Measurements from ENCODE around the gene MECP2. TPM values are rescaled to one million over a fixed set of nuclear protein-coding genes. Genes with fewer than 3 reads are reported as not detected.
A peak's percentile ranks its signal among the peaks of the same experiment; 100 is the strongest.

Gene MECP2
- total and polyA plus RNA-seq, 4 experiments from 2014 or later, result 9.5 to 108 (median 65.0) TPM

DNA sequence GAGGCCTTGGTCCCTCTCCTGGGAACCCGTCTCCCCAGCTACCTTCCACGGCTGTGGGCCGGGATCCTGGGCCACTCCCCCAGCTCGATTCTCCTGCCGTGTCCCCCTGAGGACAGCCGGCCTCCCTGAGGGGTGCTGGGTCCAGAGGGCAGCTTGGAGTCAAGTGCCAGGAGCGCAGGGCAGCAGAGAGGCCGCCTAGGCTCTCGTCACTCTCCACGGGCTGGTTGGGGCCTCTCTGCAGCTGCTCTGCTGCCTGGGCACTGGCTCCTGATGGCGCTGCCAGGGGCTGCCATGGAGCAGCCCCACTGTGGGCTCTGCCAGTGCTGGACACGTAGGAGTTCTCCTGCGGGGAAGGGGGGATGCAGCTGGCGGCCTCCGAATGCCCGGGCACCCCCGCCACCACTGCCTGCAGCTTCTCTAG lies 84.5 kb downstream of the MECP2 start:
- H3K36me3 ChIP-seq (ENCODE audit: insufficient read depth, low read length), result peaks cover 5% of the 10 kb centered on the region
- H3K27ac ChIP-seq (ENCODE audit: low read depth, low read length), result no peak overlapping the region
- peaks cover 7 to 19% of the 10 kb centered on the region in 2 donors for H3K36me3 Mint-ChIP-seq
- H3K4me1 ChIP-seq (ENCODE audit: insufficient read depth, low read length), result peaks cover 10% of the 10 kb centered on the region
- H3K27me3 ChIP-seq (ENCODE audit: insufficient read depth, low read length), result no peaks in the 10 kb centered on the region
- DNase-seq, result no peak
- no peaks in the 10 kb centered on the region for H3K27me3 Mint-ChIP-seq
- H3K4me3 Mint-ChIP-seq, result no peak overlapping the region
- ChIA-PET POLR2A (ENCODE audit: partially characterized antibody) (interaction anchor here (0.9 to 3.6 kb wide), 6 partner anchors 11 to 472 kb away, joined by 3 to 26 read pairs (median 3); partner anchors contain the start of genes HCFC1 and TMEM187), CTCF (ENCODE audit: partially characterized antibody) (interaction anchor here (0.8 to 2.8 kb wide), 17 partner anchors 8 to 531 kb away, joined by 3 to 18 read pairs (median 4); no protein-coding TSS in a partner anchor)
- no peaks in the 10 kb centered on the region for H3K9me3 ChIP-seq (ENCODE audit: control insufficient read depth in 1 of 2, low read length in 2 of 2)
- no peak overlapping the region for H3K27ac Mint-ChIP-seq
- intact Hi-C loops (cut with micrococcal nuclease), result loop anchor here (1.0 to 5.0 kb wide), 5 partner anchors 11 to 522 kb away; partner anchors contain the start of genes HCFC1 and TMEM187
- peaks cover 2 to 17% (median 4%) of the 10 kb centered on the region in 4 donors for H3K4me1 Mint-ChIP-seq
- no peak overlapping the region for H3K4me3 ChIP-seq (ENCODE audit: low read length in 2 of 2)
- no peaks in the 10 kb centered on the region for H3K9me3 Mint-ChIP-seq

DNA sequence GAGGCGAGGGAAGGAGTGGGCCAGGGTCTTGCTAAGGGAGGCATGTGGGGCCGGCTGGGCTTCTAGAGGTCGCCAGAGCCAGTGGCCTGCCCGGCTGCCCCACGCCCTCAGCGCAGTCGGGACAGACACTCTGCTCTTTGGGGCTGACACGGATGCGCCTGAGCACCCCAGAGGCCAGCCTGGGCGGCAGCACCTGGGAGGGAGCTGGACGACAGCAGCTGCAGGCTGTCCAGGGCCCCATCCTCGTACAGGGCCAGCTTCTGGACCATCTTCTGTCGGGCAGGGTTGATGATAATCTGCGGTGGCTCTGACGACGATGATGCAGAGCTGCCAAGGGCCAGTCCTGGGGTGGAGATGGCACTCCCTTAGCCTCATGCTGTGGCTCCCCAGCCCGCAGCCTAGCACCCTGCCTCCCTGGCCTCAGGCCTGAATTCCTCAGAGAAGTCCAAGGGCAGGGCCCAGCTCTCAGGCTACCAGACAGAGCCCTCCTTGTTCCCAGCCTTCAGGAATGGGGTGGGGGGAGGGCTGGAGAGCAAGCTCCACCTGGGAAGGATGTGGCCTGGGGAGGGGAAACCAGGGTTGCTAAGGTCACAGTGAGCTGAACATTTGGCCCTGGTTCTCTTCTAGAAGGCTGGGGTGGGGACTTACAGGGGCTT lies 85.1 kb downstream of the MECP2 start:
- H3K9me3 ChIP-seq (ENCODE audit: control insufficient read depth in 1 of 2, low read length in 2 of 2), result no peaks in the 10 kb centered on the region
- H3K9me3 Mint-ChIP-seq, result no peaks in the 10 kb centered on the region
- intact Hi-C loops (cut with micrococcal nuclease), result loop anchor here (2.0 to 5.0 kb wide), 2 partner anchors 40 to 522 kb away; partner anchors contain the start of genes HCFC1 and TMEM187
- ChIA-PET POLR2A (ENCODE audit: partially characterized antibody) (interaction anchor here (0.9 to 3.6 kb wide), 4 partner anchors 31 to 473 kb away, joined by 3 to 26 read pairs (median 3); partner anchors contain the start of genes HCFC1 and TMEM187), CTCF (ENCODE audit: partially characterized antibody) (interaction anchor here (0.8 to 2.8 kb wide), 12 partner anchors 10 to 520 kb away, joined by 3 to 18 read pairs (median 4); no protein-coding TSS in a partner anchor)
- no peaks in the 10 kb centered on the region for H3K27me3 Mint-ChIP-seq
- H3K27ac Mint-ChIP-seq, result no peak overlapping the region
- H3K36me3 Mint-ChIP-seq, result peaks cover 12 to 20% of the 10 kb centered on the region in 2 donors
- no peak for DNase-seq
- H3K4me1 Mint-ChIP-seq, result peaks cover 1 to 17% (median 6%) of the 10 kb centered on the region in 4 donors
- H3K4me1 ChIP-seq (ENCODE audit: insufficient read depth, low read length), result peaks cover 7% of the 10 kb centered on the region
- no peak overlapping the region for H3K4me3 ChIP-seq (ENCODE audit: low read length in 2 of 2)
- H3K27ac ChIP-seq (ENCODE audit: low read depth, low read length), result no peak overlapping the region
- H3K36me3 ChIP-seq (ENCODE audit: insufficient read depth, low read length), result peaks cover 5% of the 10 kb centered on the region
- no peaks in the 10 kb centered on the region for H3K27me3 ChIP-seq (ENCODE audit: insufficient read depth, low read length)
- H3K4me3 Mint-ChIP-seq, result no peak overlapping the region

DNA sequence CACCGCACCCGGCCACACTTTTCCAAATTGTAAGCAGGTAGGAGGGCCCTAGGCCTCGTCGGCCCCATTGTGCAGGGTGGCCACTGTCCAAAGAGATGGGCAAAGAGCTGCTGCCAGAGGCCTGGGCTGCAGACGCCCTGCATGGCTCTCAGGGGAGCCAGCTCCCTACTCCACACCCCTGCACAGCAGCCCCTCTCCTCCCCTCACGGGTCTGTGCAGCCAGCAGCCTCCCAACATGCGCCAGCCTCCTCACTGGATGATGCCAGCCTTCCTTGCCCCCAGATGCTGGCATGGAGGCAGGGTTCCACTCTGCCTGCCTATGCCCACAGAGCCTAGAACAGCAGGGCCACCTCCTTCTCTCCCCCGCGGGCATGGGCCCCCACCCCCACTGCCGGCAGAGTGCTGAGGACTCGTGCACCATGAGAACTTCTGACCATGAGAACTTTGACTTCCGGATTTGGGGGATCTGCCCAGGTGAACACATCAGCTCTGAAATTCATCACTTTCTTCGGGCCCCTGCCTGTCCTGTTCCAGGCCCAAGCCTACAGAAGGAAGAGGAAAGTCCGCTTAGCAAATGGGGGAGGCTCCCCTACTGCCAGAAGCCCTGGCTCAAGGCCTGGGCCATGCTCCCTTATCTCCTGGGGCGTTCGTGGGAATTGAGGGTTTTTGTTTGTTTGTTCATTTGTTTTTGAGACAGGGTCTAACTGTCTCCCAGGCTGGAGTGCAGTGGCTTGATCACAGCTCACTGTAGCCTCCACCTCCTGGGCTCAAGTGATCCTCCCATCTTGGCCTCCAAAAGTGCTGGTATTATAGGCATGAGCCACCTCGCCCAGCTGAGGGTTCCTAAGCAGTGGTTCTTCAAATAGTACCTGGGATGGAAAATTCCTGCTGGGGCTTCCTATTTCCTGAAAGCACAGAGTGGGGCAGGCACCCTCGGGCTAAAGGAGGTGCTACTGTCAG lies 85.9 kb downstream of the MECP2 start:
- no peak for DNase-seq
- Mint-ChIP-seq H3K27me3 (no peaks in the 10 kb centered on the region), H3K36me3 (peaks cover 12 to 20% of the 10 kb centered on the region in 2 donors), H3K4me1 (peaks cover 1 to 17% (median 6%) of the 10 kb centered on the region in 4 donors), H3K4me3 (no peak overlapping the region), H3K27ac (no peak overlapping the region), H3K9me3 (no peaks in the 10 kb centered on the region)
- ChIA-PET CTCF (ENCODE audit: partially characterized antibody) (interaction anchor here (1.2 to 2.0 kb wide), 4 partner anchors 9 to 79 kb away, joined by 3 to 6 read pairs (median 4); no protein-coding TSS in a partner anchor), POLR2A (ENCODE audit: partially characterized antibody) (interaction anchor here (3.6 kb wide), 1 partner anchor 39 kb away, joined by 26 read pairs; the partner anchor contains the start of genes HCFC1 and TMEM187)
- H3K36me3 ChIP-seq (ENCODE audit: insufficient read depth, low read length), result no peaks in the 10 kb centered on the region
- H3K4me3 ChIP-seq (ENCODE audit: low read length in 2 of 2), result no peak overlapping the region
- no peaks in the 10 kb centered on the region for H3K27me3 ChIP-seq (ENCODE audit: insufficient read depth, low read length)
- H3K27ac ChIP-seq (ENCODE audit: low read depth, low read length), result no peak overlapping the region
- intact Hi-C loops (cut with micrococcal nuclease), result loop anchor here (2.0 to 5.0 kb wide), 2 partner anchors 39 to 523 kb away; partner anchors contain the start of genes HCFC1 and TMEM187
- H3K9me3 ChIP-seq (ENCODE audit: control insufficient read depth in 1 of 2, low read length in 2 of 2), result no peaks in the 10 kb centered on the region
- peaks cover 7% of the 10 kb centered on the region for H3K4me1 ChIP-seq (ENCODE audit: insufficient read depth, low read length)

DNA sequence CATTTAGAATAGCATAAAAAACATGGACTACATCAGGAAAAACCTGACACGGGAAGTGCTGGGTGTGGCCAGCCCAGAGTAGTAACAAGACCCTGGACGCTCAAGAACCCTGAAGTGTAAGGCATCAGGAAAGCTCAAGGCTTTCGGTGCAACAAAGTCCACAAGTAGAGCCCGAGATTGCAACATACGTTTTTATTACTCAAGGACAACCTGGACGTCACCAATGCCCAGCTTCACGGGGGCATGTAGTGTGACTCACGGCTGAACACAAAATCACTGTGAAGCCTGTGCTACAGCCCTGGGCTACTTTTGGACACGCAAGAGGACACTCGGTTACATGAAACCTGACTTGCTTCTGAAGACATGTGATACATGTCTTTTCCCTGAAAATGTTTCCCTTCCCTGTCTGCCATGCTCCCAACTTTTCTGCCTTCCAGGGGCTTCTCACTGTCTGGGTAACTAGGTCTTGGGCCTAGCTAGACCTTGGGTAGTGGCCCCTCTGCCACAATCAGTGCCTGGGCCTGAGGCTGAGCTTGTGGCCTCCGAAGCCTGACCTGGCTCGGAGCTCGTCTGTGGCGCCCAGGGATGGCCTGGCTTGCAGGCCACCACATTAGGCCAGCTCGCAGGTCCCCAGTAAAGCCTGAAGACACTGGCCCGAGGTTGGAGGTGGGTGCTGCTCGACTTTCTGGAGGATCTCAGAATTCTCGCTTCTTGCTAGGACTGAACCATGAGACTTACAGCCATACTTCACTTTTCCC lies 87.0 kb downstream of the MECP2 start:
- POLR2A ChIA-PET (ENCODE audit: partially characterized antibody), result no interaction called here
- no peak for DNase-seq
- H3K9me3 ChIP-seq (ENCODE audit: control insufficient read depth in 1 of 2, low read length in 2 of 2), result no peaks in the 10 kb centered on the region
- Mint-ChIP-seq H3K4me1 (peaks cover 0 to 12% (median 5%) of the 10 kb centered on the region in 4 donors), H3K9me3 (peaks cover 0 to 1% (median 0%) of the 10 kb centered on the region in 8 donors), H3K27me3 (no peaks in the 10 kb centered on the region), H3K27ac (no peak overlapping the region), H3K36me3 (peaks cover 8 to 15% of the 10 kb centered on the region in 2 donors), H3K4me3 (no peak overlapping the region)
- no peaks in the 10 kb centered on the region for H3K36me3 ChIP-seq (ENCODE audit: insufficient read depth, low read length)
- no peak overlapping the region for H3K27ac ChIP-seq (ENCODE audit: low read depth, low read length)
- H3K4me1 ChIP-seq (ENCODE audit: insufficient read depth, low read length), result peaks cover 7% of the 10 kb centered on the region
- CTCF ChIA-PET (ENCODE audit: partially characterized antibody), result interaction anchor here (1.6 kb wide), 1 partner anchor 29 kb away, joined by 3 read pairs; no protein-coding TSS in a partner anchor
- H3K4me3 ChIP-seq (ENCODE audit: low read length in 2 of 2), result no peak overlapping the region
- intact Hi-C loops (cut with micrococcal nuclease), result loop anchor here (5.0 kb wide), 1 partner anchor 38 kb away; the partner anchor contains the start of genes HCFC1 and TMEM187
- no peaks in the 10 kb centered on the region for H3K27me3 ChIP-seq (ENCODE audit: insufficient read depth, low read length)

DNA sequence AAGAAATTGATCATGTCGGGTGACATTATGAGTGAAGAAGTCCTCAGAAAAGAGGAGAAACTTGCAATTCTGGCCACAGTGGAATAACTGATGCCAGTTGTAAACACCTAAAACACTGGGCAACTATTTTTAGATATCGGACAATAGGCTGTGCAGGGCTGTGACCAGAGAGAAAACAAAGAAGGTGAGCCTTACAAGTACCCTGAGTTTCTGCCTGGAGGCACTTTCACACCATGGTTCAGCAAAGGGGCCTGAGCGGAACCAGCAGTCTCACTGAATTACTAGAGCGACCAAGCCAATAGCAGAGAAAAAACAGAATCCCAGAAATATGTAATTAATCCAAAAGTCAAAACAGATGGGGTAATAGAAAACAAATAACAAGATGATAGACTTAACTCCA lies 89.0 kb downstream of the MECP2 start:
- no peaks in the 10 kb centered on the region for H3K27me3 Mint-ChIP-seq
- Histone ChIP-seq H3K4me1 (ENCODE audit: insufficient read depth, low read length) (peaks cover 3% of the 10 kb centered on the region), H3K9me3 (ENCODE audit: control insufficient read depth in 1 of 2, low read length in 2 of 2) (no peaks in the 10 kb centered on the region), H3K27ac (ENCODE audit: low read depth, low read length) (no peak overlapping the region), H3K27me3 (ENCODE audit: insufficient read depth, low read length) (no peaks in the 10 kb centered on the region), H3K4me3 (ENCODE audit: low read length in 2 of 2) (no peak overlapping the region), H3K36me3 (ENCODE audit: insufficient read depth, low read length) (no peaks in the 10 kb centered on the region)
- no peak overlapping the region for H3K4me3 Mint-ChIP-seq
- H3K36me3 Mint-ChIP-seq, result peaks cover 8% of the 10 kb centered on the region in 2 donors
- peaks cover 0 to 5% (median 3%) of the 10 kb centered on the region in 4 donors for H3K4me1 Mint-ChIP-seq
- CTCF ChIA-PET (ENCODE audit: partially characterized antibody), result no interaction called here
- intact Hi-C loops (cut with micrococcal nuclease), result no loop called here
- H3K9me3 Mint-ChIP-seq, result peaks cover 0 to 1% (median 0%) of the 10 kb centered on the region in 8 donors
- POLR2A ChIA-PET (ENCODE audit: partially characterized antibody), result no interaction called here
- peak overlapping the region in 1 of 7 donors; percentile 39 for H3K27ac Mint-ChIP-seq
- no peak for DNase-seq

DNA sequence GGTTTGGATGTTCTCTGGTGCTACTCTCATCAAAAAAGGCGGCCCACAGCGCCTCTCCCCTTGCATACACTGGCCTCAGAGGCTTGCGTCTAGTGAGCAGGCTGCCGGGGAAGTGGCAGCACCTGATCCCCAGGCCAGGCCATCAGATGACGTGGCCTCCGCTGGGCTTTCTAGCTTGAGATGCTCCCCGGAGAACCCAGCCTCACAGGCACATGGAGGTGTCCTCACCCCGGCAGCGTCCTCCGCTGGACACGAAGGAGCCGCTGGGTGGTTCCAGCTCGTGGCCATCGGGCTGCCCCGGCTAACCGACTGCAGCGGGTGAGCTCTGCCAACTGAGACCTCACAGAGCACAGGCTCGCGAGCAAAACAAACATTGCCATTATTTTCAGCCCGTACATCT lies 90.6 kb downstream of the MECP2 start:
- CTCF ChIA-PET (ENCODE audit: partially characterized antibody), result interaction anchor here (1.6 kb wide), 1 partner anchor 45 kb away, joined by 4 read pairs; no protein-coding TSS in a partner anchor
- POLR2A ChIA-PET (ENCODE audit: partially characterized antibody), result no interaction called here
- H3K9me3 Mint-ChIP-seq, result peaks cover 0 to 1% (median 0%) of the 10 kb centered on the region in 8 donors
- no peak for DNase-seq
- no peaks in the 10 kb centered on the region for H3K27me3 Mint-ChIP-seq
- no peaks in the 10 kb centered on the region for H3K9me3 ChIP-seq (ENCODE audit: control insufficient read depth in 1 of 2, low read length in 2 of 2)
- peaks cover 7 to 12% (median 11%) of the 10 kb centered on the region in 4 donors for H3K4me1 Mint-ChIP-seq
- H3K36me3 ChIP-seq (ENCODE audit: insufficient read depth, low read length), result no peaks in the 10 kb centered on the region
- H3K4me3 Mint-ChIP-seq, result no peak overlapping the region
- H3K36me3 Mint-ChIP-seq, result peaks cover 8% of the 10 kb centered on the region in 2 donors
- H3K4me3 ChIP-seq (ENCODE audit: low read length in 2 of 2), result no peak overlapping the region
- no peak overlapping the region for H3K27ac ChIP-seq (ENCODE audit: low read depth, low read length)
- no peaks in the 10 kb centered on the region for H3K27me3 ChIP-seq (ENCODE audit: insufficient read depth, low read length)
- intact Hi-C loops (cut with micrococcal nuclease), result no loop called here
- H3K4me1 ChIP-seq (ENCODE audit: insufficient read depth, low read length), result peaks cover 10% of the 10 kb centered on the region
- no peak overlapping the region for H3K27ac Mint-ChIP-seq

Data from CD4-positive, alpha-beta memory T cell (primary cell).